ENCODE data around the gene IL17RA. TPM values are rescaled to one million over a fixed set of nuclear protein-coding genes. Genes with fewer than 3 reads are reported as not detected.

IL17RA gene
- total RNA-seq, 1 donor, result 7.3 TPM

GRCh38 chr22:17101475-17102296 lies 16.9 kb downstream of the IL17RA start:
- no peak for TF ChIP-seq CTCF (IDR thresholded peaks at IDR 0.05; ENCODE audit: insufficient read depth, low read depth, low read length)
- DNase-seq (ENCODE audit: low read depth), result no peak
- H3K4me3 ChIP-seq (ENCODE audit: low read depth, low read length), result no peak overlapping the region

- no peak for TF ChIP-seq CTCF (IDR thresholded peaks at IDR 0.05; ENCODE audit: insufficient read depth, low read depth, low read length)
- no peak for DNase-seq (ENCODE audit: low read depth)
- H3K4me3 ChIP-seq (ENCODE audit: low read depth, low read length), result no peak overlapping the region
These were observed 17.5 kb downstream of the IL17RA start for GRCh38 chr22:17102297-17102667.

GRCh38 chr22:17103351-17103750 lies 18.6 kb downstream of the IL17RA start:
- no peak overlapping the region for H3K4me3 ChIP-seq (ENCODE audit: low read depth, low read length)
- no peak for TF ChIP-seq CTCF (IDR thresholded peaks at IDR 0.05; ENCODE audit: insufficient read depth, low read depth, low read length)
- DNase-seq (ENCODE audit: low read depth), result no peak

GRCh38 chr22:17104336-17104935 lies 19.6 kb downstream of the IL17RA start:
- DNase-seq (ENCODE audit: low read depth), result no peak
- no peak overlapping the region for H3K4me3 ChIP-seq (ENCODE audit: low read depth, low read length)
- no peak for TF ChIP-seq CTCF (IDR thresholded peaks at IDR 0.05; ENCODE audit: insufficient read depth, low read depth, low read length)

GRCh38 chr22:17105143-17106129 lies 20.6 kb downstream of the IL17RA start:
- H3K4me3 ChIP-seq (ENCODE audit: low read depth, low read length), result no peak overlapping the region
- no peak for TF ChIP-seq CTCF (IDR thresholded peaks at IDR 0.05; ENCODE audit: insufficient read depth, low read depth, low read length)
- DNase-seq (ENCODE audit: low read depth), result no peak

GRCh38 chr22:17106161-17106784 lies 21.5 kb downstream of the IL17RA start:
- no peak overlapping the region for H3K4me3 ChIP-seq (ENCODE audit: low read depth, low read length)
- no peak for TF ChIP-seq CTCF (IDR thresholded peaks at IDR 0.05; ENCODE audit: insufficient read depth, low read depth, low read length)
- DNase-seq (ENCODE audit: low read depth), result no peak
